Common myeloid progenitor, CD34-positive (primary cell): ENCODE results near the gene ARL1.
"Not testable (repeated sequence)": the region's sequence is repeated elsewhere in the genome, so short reads cannot be mapped to it uniquely, and the experiment has no call there.

Source experiments
- CTCF ChIA-PET: fragments of 350-600 bp; sonication (Branson Sonifier 250); formaldehyde crosslinking; loops from one replicate; lab custom pipeline; 2021; ENCODE audit warnings: antibody characterized with exemption; lab: Charles Lee
- POLR2A ChIA-PET: fragments of 350-600 bp; sonication (Branson Sonifier 250); formaldehyde crosslinking; loops from one replicate; lab custom pipeline; 2021; ENCODE audit warnings: antibody characterized with exemption; lab: Charles Lee
- DNase-seq, 3 donors: peaks; one replicate each; pipeline versions ENCODE4 v3.0.0 to v3.0.0-alpha.2; 2013
- H3K27ac ChIP-seq, 2 experiments: 1 replicate in 1 of 2; 2 replicates in 1 of 2; pipeline ENCODE4 v1.7.0; 2013; ENCODE audit warnings: inconsistent platforms in 2 of 2, low read length in 2 of 2, mild to moderate bottlenecking in 2 of 2, low read depth in 1 of 2, moderate library complexity in 1 of 2; ENCODE audit not compliant: severe bottlenecking in 2 of 2, insufficient read depth in 1 of 2, poor library complexity in 1 of 2
- H3K27me3 ChIP-seq, 5 experiments: replicated peaks in 2 of 5; 1 replicate in 3 of 5; 2 replicates in 2 of 5; pipeline versions ENCODE4 v1.6.1 to v1.7.0; 2013; ENCODE audit warnings: low read length in 4 of 5, mild to moderate bottlenecking in 2 of 5, moderate library complexity in 2 of 5, inconsistent platforms in 1 of 5; ENCODE audit not compliant: insufficient read depth in 5 of 5, control insufficient read depth in 4 of 5
- H3K36me3 ChIP-seq, 4 experiments: 1 replicate in 2 of 4; 2 replicates in 2 of 4; pipeline versions ENCODE4 v1.6.1 to v1.7.0; 2013; ENCODE audit warnings: low read length in 3 of 4, control low read depth in 1 of 4, mild to moderate bottlenecking in 1 of 4; ENCODE audit not compliant: control insufficient read depth in 4 of 4, insufficient read depth in 4 of 4
- H3K4me1 ChIP-seq, 4 experiments: 1 replicate in 3 of 4; 2 replicates in 1 of 4; pipeline versions ENCODE4 v1.6.1 to v1.7.1; 2013; ENCODE audit warnings: low read length in 3 of 4, mild to moderate bottlenecking in 3 of 4, control low read depth in 1 of 4, inconsistent platforms in 1 of 4, moderate library complexity in 1 of 4; ENCODE audit not compliant: control insufficient read depth in 4 of 4, insufficient read depth in 4 of 4; ENCODE audit errors: control extremely low read depth in 1 of 4
- H3K4me3 ChIP-seq, 7 experiments: 1 replicate in 4 of 7; 2 replicates in 3 of 7; pipeline versions ENCODE4 v1.5.1 to v1.7.0; 2013; ENCODE audit warnings: mild to moderate bottlenecking in 7 of 7, low read length in 6 of 7, moderate library complexity in 6 of 7, inconsistent platforms in 2 of 7, low read depth in 2 of 7, control low read depth in 1 of 7; ENCODE audit not compliant: insufficient read depth in 4 of 7, control insufficient read depth in 1 of 7; ENCODE audit errors: extremely low read depth in 1 of 7
- H3K9me3 ChIP-seq, 5 experiments: 1 replicate in 4 of 5; 2 replicates in 1 of 5; pipeline versions ENCODE4 v1.6.1 to v1.7.1; 2013; ENCODE audit warnings: low read length in 4 of 5, mild to moderate bottlenecking in 2 of 5, inconsistent platforms in 1 of 5, low read depth in 1 of 5, moderate library complexity in 1 of 5; ENCODE audit not compliant: control insufficient read depth in 4 of 5, insufficient read depth in 2 of 5; ENCODE audit errors: control extremely low read depth in 1 of 5
- WGBS: methylation state at CpG from one replicate; pipeline ENCODE4 v1.1.5; 2013; ENCODE audit not compliant: insufficient coverage; 5-methylcytosine and 5-hydroxymethylcytosine counted together

The ARL1 gene

GRCh38 chr12:101424620-101425019, 17.0 kb upstream of the ARL1 start:
- WGBS, result no CpG with 5 or more reads among the region's 2 CpGs
- Histone ChIP-seq H3K27ac (no peak overlapping the region), H3K36me3 (no peaks in the 10 kb centered on the region), H3K27me3 (no peaks in the 10 kb centered on the region), H3K4me3 (no peak overlapping the region), H3K9me3 (no peaks in the 10 kb centered on the region), H3K4me1 (no peaks in the 10 kb centered on the region)
- ChIA-PET CTCF (no interaction called here), POLR2A (no interaction called here)
- DNase-seq, result no peak

GRCh38 chr12:101422066-101422465, 14.5 kb upstream of the ARL1 start:
- POLR2A ChIA-PET, H3K36me3 ChIP-seq, H3K4me1 ChIP-seq, H3K9me3 ChIP-seq, DNase-seq, H3K27ac ChIP-seq, H3K27me3 ChIP-seq, H3K4me3 ChIP-seq, CTCF ChIA-PET: not testable (repeated sequence)
- WGBS, result 100% methylated on average over 1 of the region's 4 CpGs

DNA sequence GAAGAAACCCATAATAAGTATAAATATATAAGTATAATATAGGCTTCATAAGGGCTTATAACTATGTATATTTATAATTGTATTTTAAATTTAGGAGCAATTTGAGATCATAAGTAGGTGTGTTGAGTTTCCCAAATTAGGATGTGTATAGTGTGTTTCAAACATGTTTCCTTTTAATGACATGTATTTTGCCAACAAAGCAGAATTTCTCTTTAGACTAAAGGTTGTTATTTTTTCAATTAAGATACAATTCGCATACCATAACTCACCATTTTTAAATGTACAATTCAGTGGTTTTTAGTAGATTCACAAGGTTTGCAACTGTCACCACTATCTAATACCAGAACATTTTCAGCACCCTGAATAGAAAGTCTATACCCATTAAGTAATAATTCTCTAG, 7.7 kb upstream of the ARL1 start:
- no peak overlapping the region for H3K27ac ChIP-seq
- H3K27me3 ChIP-seq, result no peaks in the 10 kb centered on the region
- no peaks in the 10 kb centered on the region for H3K4me1 ChIP-seq
- ChIA-PET POLR2A (no interaction called here), CTCF (interaction anchor here (0.7 to 1.1 kb wide), 3 partner anchors 10 to 347 kb away, joined by 3 to 5 read pairs (median 4); no protein-coding TSS in a partner anchor)
- H3K36me3 ChIP-seq, result no peaks in the 10 kb centered on the region
- WGBS, result no CpG with 5 or more reads among the region's 1 CpG
- no peak overlapping the region for H3K4me3 ChIP-seq
- no peak for DNase-seq
- no peaks in the 10 kb centered on the region for H3K9me3 ChIP-seq

GRCh38 chr12:101414533-101415119, 7.1 kb upstream of the ARL1 start:
- DNase-seq, result peak; percentile 37 to 43 (median 37)
- ChIA-PET POLR2A (no interaction called here), CTCF (interaction anchor here (0.7 to 1.1 kb wide), 3 partner anchors 9 to 348 kb away, joined by 3 to 5 read pairs (median 4); no protein-coding TSS in a partner anchor)
- H3K27ac ChIP-seq, result no peak overlapping the region
- H3K4me1 ChIP-seq, result no peaks in the 10 kb centered on the region
- no peaks in the 10 kb centered on the region for H3K9me3 ChIP-seq
- WGBS, result no CpG with 5 or more reads among the region's 2 CpGs
- H3K4me3 ChIP-seq, result no peak overlapping the region
- no peaks in the 10 kb centered on the region for H3K27me3 ChIP-seq
- no peaks in the 10 kb centered on the region for H3K36me3 ChIP-seq

DNA sequence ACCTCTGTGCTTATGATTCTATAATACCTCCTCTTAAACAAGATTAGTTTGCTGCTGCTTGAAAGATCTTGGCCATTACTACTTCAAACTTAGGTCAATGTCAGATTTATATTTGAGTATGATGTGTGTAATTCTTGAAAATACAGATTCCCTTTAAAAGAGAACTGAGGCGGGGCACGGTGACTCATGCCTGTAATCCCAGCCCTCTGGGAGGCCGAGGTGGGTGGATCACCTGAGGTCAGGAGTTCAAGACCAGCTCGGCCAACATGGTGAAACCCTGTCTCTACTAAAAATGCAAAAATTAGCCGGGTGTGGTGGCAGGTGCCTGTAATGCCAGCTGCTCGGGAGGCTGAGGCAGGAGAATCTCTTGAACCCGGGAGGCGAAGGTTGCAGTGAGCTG, 2.6 kb upstream of the ARL1 start:
- 97% methylated on average over 4 of the region's 8 CpGs for WGBS
- H3K27me3 ChIP-seq, POLR2A ChIA-PET, DNase-seq, H3K9me3 ChIP-seq, H3K4me3 ChIP-seq, H3K27ac ChIP-seq, H3K36me3 ChIP-seq, CTCF ChIA-PET: not testable (repeated sequence)
- peaks cover 8 to 12% (median 10%) of the 10 kb centered on the region in 4 experiments for H3K4me1 ChIP-seq

DNA sequence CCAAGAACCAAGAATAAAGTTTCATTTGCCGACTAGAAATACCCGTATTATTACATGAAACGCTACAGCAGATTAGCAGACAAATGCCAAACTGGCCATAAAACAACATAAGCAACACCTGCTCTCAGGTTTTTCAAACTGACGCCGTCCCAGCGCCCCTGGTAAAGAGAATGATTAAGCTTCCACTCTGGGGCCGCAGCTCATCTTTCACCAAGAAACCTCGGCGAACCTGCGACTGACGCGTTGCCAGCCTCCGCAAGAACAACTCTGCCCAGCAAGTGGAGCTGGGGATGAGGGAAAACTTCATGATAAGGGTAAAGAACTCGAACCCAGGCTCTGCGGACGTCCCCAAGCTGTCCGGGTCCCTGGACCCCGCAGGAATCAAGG, 530 bp downstream of the ARL1 start:
- Histone ChIP-seq H3K4me1 (peaks cover 8 to 12% (median 10%) of the 10 kb centered on the region in 4 experiments), H3K9me3 (no peaks in the 10 kb centered on the region), H3K36me3 (peaks cover 0 to 6% (median 0%) of the 10 kb centered on the region in 4 experiments), H3K4me3 (peak overlapping the region; percentile 89 to 98 (median 96)), H3K27ac (peak overlapping the region; percentile 100), H3K27me3 (no peaks in the 10 kb centered on the region)
- ChIA-PET CTCF (interaction anchor here (0.6 to 2.3 kb wide), 4 partner anchors 11 to 353 kb away, joined by 3 to 6 read pairs (median 4); no protein-coding TSS in a partner anchor), POLR2A (interaction anchor here (0.9 kb wide), 1 partner anchor 11 kb away, joined by 4 read pairs; no protein-coding TSS in a partner anchor)
- peak in 1 of 3 donors; percentile 72 for DNase-seq
- 0% methylated on average over 16 of the region's 18 CpGs for WGBS

GRCh38 chr12:101391181-101391580, 16.4 kb downstream of the ARL1 start:
- H3K36me3 ChIP-seq, result peaks cover 4 to 53% (median 31%) of the 10 kb centered on the region in 4 experiments
- DNase-seq, H3K9me3 ChIP-seq, CTCF ChIA-PET, POLR2A ChIA-PET, H3K4me1 ChIP-seq, H3K27me3 ChIP-seq, H3K4me3 ChIP-seq, H3K27ac ChIP-seq: not testable (repeated sequence)
- WGBS, result no CpG with 5 or more reads among the region's 3 CpGs
